Stimulated activated CD4-positive, alpha-beta T cell treated with anti-CD3 and anti-CD28 coated beads, Interleukin-12 subunit alpha, Interleukin-12 subunit beta, amount 100 ng/mL, for 4 hours (primary cell): ENCODE data around the gene PI4KB.

Experiments
- DNase-seq: peaks from one replicate; pipeline ENCODE4 v3.0.0-alpha.2; 2020

The PI4KB gene

GRCh38 chr1:151346082-151346768 lies 19.0 kb upstream of the PI4KB start:
- no peak for DNase-seq

GRCh38 chr1:151344291-151344690 lies 17.1 kb upstream of the PI4KB start:
- DNase-seq, result no peak

- no peak for DNase-seq
These were observed 16.4 kb upstream of the PI4KB start for GRCh38 chr1:151343587-151343986.

- DNase-seq, result no peak
These were observed 15.4 kb upstream of the PI4KB start for GRCh38 chr1:151342569-151342968.

- no peak for DNase-seq
These were observed 14.8 kb upstream of the PI4KB start for GRCh38 chr1:151342021-151342420.

GRCh38 chr1:151340870-151341754 lies 13.9 kb upstream of the PI4KB start:
- no peak for DNase-seq

GRCh38 chr1:151336556-151336955 lies 9.3 kb upstream of the PI4KB start:
- no peak for DNase-seq

GRCh38 chr1:151334822-151335221 lies 7.6 kb upstream of the PI4KB start:
- no peak for DNase-seq

- no peak for DNase-seq
These were observed 873 bp upstream of the PI4KB start for GRCh38 chr1:151327903-151328674.

- DNase-seq, result peak; percentile 51
These were observed 495 bp downstream of the PI4KB start for GRCh38 chr1:151326619-151327222.

- no peak for DNase-seq
These were observed 1.4 kb downstream of the PI4KB start for GRCh38 chr1:151325646-151326429.

GRCh38 chr1:151325231-151325630 lies 2.0 kb downstream of the PI4KB start:
- no peak for DNase-seq

GRCh38 chr1:151324390-151324930 lies 2.8 kb downstream of the PI4KB start:
- no peak for DNase-seq

- no peak for DNase-seq
These were observed 8.2 kb downstream of the PI4KB start for GRCh38 chr1:151318975-151319374.

- DNase-seq, result no peak
These were observed 11.5 kb downstream of the PI4KB start for GRCh38 chr1:151315565-151316235.

GRCh38 chr1:151314137-151314875 lies 12.9 kb downstream of the PI4KB start:
- DNase-seq, result no peak

- DNase-seq, result no peak
These were observed 13.7 kb downstream of the PI4KB start for GRCh38 chr1:151313501-151313900.

GRCh38 chr1:151312826-151313225 lies 14.4 kb downstream of the PI4KB start:
- DNase-seq, result no peak

- DNase-seq, result no peak
These were observed 14.8 kb downstream of the PI4KB start for GRCh38 chr1:151312411-151312810.

GRCh38 chr1:151311589-151312331 lies 15.5 kb downstream of the PI4KB start:
- DNase-seq, result peak; percentile 67
